ENCODE results near the gene CFAP251. TPM values are rescaled to one million over a fixed set of nuclear protein-coding genes. Genes with fewer than 3 reads are reported as not detected.

Gene CFAP251
- polyA plus RNA-seq, 1 experiment: 1.3 TPM

DNA sequence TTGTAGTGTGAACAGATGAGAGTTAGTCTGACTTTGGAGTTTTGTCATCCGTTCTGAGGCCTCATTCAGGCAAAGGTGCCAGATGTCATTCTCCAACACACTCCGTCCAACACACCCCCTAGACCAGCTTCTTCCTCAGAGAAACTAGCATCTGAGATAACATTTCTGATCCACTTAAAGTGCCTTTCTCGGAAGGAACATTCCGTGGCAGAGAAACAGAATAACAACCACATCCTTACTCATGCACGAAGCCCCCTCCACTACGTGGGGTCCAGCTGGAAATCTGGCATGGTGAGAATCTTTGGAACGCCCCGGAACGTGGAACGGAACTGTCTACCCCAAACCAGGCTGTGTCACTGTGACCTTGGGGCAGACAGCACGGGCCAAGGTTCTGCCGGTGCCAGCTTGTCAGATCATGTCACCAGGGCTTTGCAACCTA, 86.3 kb downstream of the CFAP251 start:
- TF ChIP-seq, protein P1, sequence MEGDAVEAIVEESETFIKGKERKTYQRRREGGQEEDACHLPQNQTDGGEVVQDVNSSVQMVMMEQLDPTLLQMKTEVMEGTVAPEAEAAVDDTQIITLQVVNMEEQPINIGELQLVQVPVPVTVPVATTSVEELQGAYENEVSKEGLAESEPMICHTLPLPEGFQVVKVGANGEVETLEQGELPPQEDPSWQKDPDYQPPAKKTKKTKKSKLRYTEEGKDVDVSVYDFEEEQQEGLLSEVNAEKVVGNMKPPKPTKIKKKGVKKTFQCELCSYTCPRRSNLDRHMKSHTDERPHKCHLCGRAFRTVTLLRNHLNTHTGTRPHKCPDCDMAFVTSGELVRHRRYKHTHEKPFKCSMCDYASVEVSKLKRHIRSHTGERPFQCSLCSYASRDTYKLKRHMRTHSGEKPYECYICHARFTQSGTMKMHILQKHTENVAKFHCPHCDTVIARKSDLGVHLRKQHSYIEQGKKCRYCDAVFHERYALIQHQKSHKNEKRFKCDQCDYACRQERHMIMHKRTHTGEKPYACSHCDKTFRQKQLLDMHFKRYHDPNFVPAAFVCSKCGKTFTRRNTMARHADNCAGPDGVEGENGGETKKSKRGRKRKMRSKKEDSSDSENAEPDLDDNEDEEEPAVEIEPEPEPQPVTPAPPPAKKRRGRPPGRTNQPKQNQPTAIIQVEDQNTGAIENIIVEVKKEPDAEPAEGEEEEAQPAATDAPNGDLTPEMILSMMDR (IDR thresholded peaks at IDR 0.05; ENCODE audit: insufficient read depth, low read depth, low read length): no peak
- H3K4me3 ChIP-seq (ENCODE audit: low read depth, low read length): no peak overlapping the region
- H3K27me3 ChIP-seq (ENCODE audit: control insufficient read depth, insufficient read depth, low read length): no peaks in the 10 kb centered on the region
- no peak for DNase-seq (ENCODE audit: low read depth)
- H3K36me3 ChIP-seq (ENCODE audit: control insufficient read depth, insufficient read depth, low read length): no peaks in the 10 kb centered on the region
- ChIA-PET CTCF (interaction anchor here (1.1 to 1.3 kb wide), 4 partner anchors 15 to 33 kb away, joined by 3 to 6 read pairs (median 4); partner anchors contain the start of gene BCL7A), POLR2A (interaction anchor here (0.6 kb wide), 1 partner anchor 12 kb away, joined by 3 read pairs; no protein-coding TSS in a partner anchor)

DNA sequence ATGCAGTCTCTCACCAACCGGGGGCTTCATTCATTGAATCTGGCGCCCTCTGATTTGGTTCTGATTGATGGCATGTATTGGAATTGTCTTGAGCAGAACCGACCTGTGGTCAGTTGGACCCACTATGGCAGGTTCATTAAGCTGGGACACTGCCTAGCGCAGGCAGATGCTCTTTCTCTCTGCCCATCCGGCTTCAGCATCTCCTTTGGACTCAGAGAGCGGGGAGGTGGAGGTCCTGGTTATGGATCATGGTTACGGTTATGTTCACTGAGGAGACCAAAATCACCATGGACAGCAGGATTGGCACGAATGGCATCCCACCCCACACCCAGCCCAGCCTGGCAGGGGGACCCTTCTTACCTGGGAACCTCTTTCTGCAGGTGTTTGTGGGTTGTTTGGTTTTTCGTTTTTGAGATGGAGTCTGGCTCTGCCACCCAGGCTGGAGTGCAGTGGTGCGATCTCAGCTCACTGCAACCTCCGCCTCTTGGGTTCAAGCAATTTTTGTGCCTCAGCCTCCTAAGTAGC, 86.9 kb downstream of the CFAP251 start:
- H3K4me3 ChIP-seq (ENCODE audit: low read depth, low read length): no peak overlapping the region
- CTCF ChIA-PET: interaction anchor here (1.1 to 1.3 kb wide), 3 partner anchors 15 to 32 kb away, joined by 3 to 4 read pairs (median 4); partner anchors contain the start of gene BCL7A
- TF ChIP-seq, protein P1 (IDR thresholded peaks at IDR 0.05; ENCODE audit: insufficient read depth, low read depth, low read length): no peak
- no peaks in the 10 kb centered on the region for H3K27me3 ChIP-seq (ENCODE audit: control insufficient read depth, insufficient read depth, low read length)
- POLR2A ChIA-PET: no interaction called here
- H3K36me3 ChIP-seq (ENCODE audit: control insufficient read depth, insufficient read depth, low read length): no peaks in the 10 kb centered on the region
- no peak for DNase-seq (ENCODE audit: low read depth)

DNA sequence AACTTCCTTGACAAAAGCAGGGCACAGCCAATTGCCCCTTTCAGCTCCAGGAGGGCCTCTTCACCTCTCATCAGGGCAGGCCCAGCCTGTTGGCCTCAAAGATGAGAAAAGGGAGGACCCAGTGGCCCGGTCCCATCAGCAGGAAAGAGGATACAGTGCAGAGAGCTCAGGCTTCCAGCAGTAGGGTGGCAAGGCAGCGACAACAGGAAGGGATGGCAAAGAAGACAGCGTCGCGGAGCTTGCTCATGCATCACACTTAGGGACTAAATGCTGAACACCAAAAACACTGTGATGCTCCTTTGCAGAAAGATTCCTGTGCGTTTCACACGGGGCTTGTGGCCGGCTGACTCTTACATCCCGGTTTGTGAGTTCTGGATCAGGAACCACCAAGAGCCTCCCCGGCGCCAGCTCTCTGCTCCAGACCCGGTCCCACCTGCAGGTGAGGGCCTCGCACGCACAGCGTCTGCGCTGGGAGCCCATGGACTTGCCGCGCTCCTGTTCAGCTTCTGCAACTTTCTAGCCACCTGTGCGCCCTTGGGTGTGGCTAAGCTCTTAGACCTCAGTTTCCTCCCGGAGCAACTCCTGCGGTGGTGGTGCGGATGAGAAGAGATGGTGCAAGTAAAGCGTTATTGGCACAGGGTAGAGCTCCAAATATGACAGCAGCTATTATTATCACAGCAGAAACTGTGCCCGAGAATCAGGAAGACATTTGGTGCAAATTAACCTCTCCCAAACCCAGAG, 88.0 kb downstream of the CFAP251 start:
- ChIA-PET POLR2A (no interaction called here), CTCF (interaction anchor here (0.6 to 1.6 kb wide), 3 partner anchors 12 to 26 kb away, joined by 3 to 4 read pairs (median 3); partner anchors contain the start of gene BCL7A)
- no peak overlapping the region for H3K4me3 ChIP-seq (ENCODE audit: low read depth, low read length)
- no peaks in the 10 kb centered on the region for H3K27me3 ChIP-seq (ENCODE audit: control insufficient read depth, insufficient read depth, low read length)
- TF ChIP-seq, protein P1 (IDR thresholded peaks at IDR 0.05; ENCODE audit: insufficient read depth, low read depth, low read length): no peak
- no peak for DNase-seq (ENCODE audit: low read depth)
- no peaks in the 10 kb centered on the region for H3K36me3 ChIP-seq (ENCODE audit: control insufficient read depth, insufficient read depth, low read length)

DNA sequence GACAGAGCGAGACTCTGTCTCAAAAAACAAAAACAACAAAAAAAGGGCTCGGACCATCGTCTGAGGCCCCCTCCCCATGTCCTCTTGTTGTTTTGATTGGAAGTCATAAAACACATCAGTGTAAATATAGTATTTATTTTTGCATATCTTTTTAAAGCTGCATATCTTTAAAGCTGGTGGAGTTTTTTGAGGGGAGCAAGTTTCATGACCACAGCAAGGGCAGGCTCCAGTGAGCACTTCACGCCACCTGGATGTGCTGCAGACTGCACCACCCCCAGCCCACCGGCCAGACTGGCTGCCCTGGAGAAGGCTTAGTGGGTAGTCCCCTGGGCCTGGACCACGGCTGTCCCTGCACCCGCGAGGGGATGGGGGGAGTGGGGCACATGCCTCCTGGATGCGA, 91.3 kb downstream of the CFAP251 start:
- ChIA-PET CTCF (no interaction called here), POLR2A (no interaction called here)
- H3K36me3 ChIP-seq (ENCODE audit: control insufficient read depth, insufficient read depth, low read length): no peaks in the 10 kb centered on the region
- no peak for DNase-seq (ENCODE audit: low read depth)
- H3K4me3 ChIP-seq (ENCODE audit: low read depth, low read length): no peak overlapping the region
- TF ChIP-seq, protein P1 (IDR thresholded peaks at IDR 0.05; ENCODE audit: insufficient read depth, low read depth, low read length): no peak
- no peaks in the 10 kb centered on the region for H3K27me3 ChIP-seq (ENCODE audit: control insufficient read depth, insufficient read depth, low read length)

DNA sequence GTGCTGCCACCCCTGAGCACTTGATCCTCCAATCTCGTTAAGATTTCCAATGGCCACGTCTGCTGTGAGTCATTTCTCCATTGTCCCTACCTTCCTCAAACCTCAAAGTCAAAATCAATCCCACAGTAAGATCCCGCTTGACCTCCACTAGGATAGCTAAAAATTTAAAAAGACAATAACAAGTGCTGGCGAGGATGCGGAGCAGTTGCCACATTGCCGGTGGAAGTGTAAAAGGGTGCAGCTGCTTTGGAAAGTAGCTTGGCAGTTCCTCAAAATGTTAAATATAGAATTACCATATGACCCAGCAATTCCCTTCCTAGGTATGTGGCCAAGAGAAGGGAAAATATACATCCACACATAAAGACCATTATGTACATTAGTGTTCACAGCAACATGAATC, 93.8 kb downstream of the CFAP251 start:
- CTCF ChIA-PET: interaction anchor here (1.3 to 2.1 kb wide), 2 partner anchors 10 to 218 kb away, joined by 4 read pairs; partner anchors contain the start of gene RHOF
- POLR2A ChIA-PET: interaction anchor here (0.5 kb wide), 1 partner anchor 14 kb away, joined by 10 read pairs; no protein-coding TSS in a partner anchor
- no peaks in the 10 kb centered on the region for H3K36me3 ChIP-seq (ENCODE audit: control insufficient read depth, insufficient read depth, low read length)
- H3K4me3 ChIP-seq (ENCODE audit: low read depth, low read length): no peak overlapping the region
- TF ChIP-seq, protein P1 (IDR thresholded peaks at IDR 0.05; ENCODE audit: insufficient read depth, low read depth, low read length): no peak
- no peak for DNase-seq (ENCODE audit: low read depth)
- H3K27me3 ChIP-seq (ENCODE audit: control insufficient read depth, insufficient read depth, low read length): no peaks in the 10 kb centered on the region

All from BJ (cell line).